Astrocyte (in vitro differentiated cells and primary cell): ENCODE results near the gene MUC3A. TPM values are rescaled to one million over a fixed set of nuclear protein-coding genes. Genes with fewer than 3 reads are reported as not detected.

Experiments used
- DNase-seq: peaks from one replicate; pipeline ENCODE4 v3.0.0-alpha.2; 2010; ENCODE audit warnings: low read depth
- FAIRE-seq: peaks from 2 replicates; lab custom pipeline; 2011; peaks lifted over from hg19 to GRCh38; lab: Jason Lieb, UNC
- H2AFZ ChIP-seq: 2 replicates; pipeline ENCODE4 v1.6.0; 2012; ENCODE audit warnings: low read depth, low read length, inconsistent platforms
- H3K27ac ChIP-seq: 2 replicates; pipeline ENCODE4 v1.5.1; 2011; ENCODE audit warnings: low read depth, low read length, inconsistent platforms
- H3K27me3 ChIP-seq: 2 replicates; pipeline ENCODE4 v1.6.0; 2011; ENCODE audit warnings: low read length, inconsistent platforms; ENCODE audit not compliant: insufficient read depth
- H3K36me3 ChIP-seq: 2 replicates; pipeline ENCODE4 v1.5.1; 2011; ENCODE audit warnings: low read length, inconsistent platforms; ENCODE audit not compliant: insufficient read depth
- H3K4me1 ChIP-seq: 2 replicates; pipeline ENCODE4 v1.5.1; 2011; ENCODE audit warnings: low read length, inconsistent platforms; ENCODE audit not compliant: insufficient read depth
- H3K4me2 ChIP-seq: 2 replicates; pipeline ENCODE4 v1.6.0; 2012; ENCODE audit warnings: low read length, inconsistent platforms
- H3K4me3 ChIP-seq: 2 replicates; pipeline ENCODE4 v1.5.1; 2011; ENCODE audit warnings: low read depth, mild to moderate bottlenecking, low read length, inconsistent platforms; ENCODE audit not compliant: insufficient read depth
- H3K79me2 ChIP-seq: 2 replicates; pipeline ENCODE4 v1.6.0; 2012; ENCODE audit warnings: mild to moderate bottlenecking, low read length, inconsistent platforms; ENCODE audit not compliant: insufficient read depth
- H3K9ac ChIP-seq: 2 replicates; pipeline ENCODE4 v1.6.0; 2012; ENCODE audit warnings: mild to moderate bottlenecking, low read length, inconsistent platforms
- H3K9me3 ChIP-seq: 2 replicates; pipeline ENCODE4 v1.5.1; 2012; ENCODE audit warnings: low read depth, mild to moderate bottlenecking, low read length, inconsistent platforms; ENCODE audit not compliant: insufficient read depth
- H4K20me1 ChIP-seq: 2 replicates; pipeline ENCODE4 v1.6.0; 2012; ENCODE audit warnings: low read length, inconsistent platforms; ENCODE audit not compliant: insufficient read depth
- H3K27ac Mint-ChIP-seq: one replicate; pipeline ENCODE4 v1.8.0; 2021; ENCODE audit warnings: mild to moderate bottlenecking, mixed read lengths; ENCODE audit not compliant: unreplicated experiment
- H3K27me3 Mint-ChIP-seq: one replicate; pipeline ENCODE4 v1.8.0; 2021; ENCODE audit warnings: low read depth, mixed read lengths; ENCODE audit not compliant: unreplicated experiment
- H3K36me3 Mint-ChIP-seq: one replicate; pipeline ENCODE4 v1.8.0; 2021; ENCODE audit warnings: low read depth, mixed read lengths; ENCODE audit not compliant: unreplicated experiment
- H3K4me1 Mint-ChIP-seq: one replicate; pipeline ENCODE4 v1.8.0; 2021; ENCODE audit warnings: low read depth, mixed read lengths; ENCODE audit not compliant: unreplicated experiment
- H3K4me3 Mint-ChIP-seq: one replicate; pipeline ENCODE4 v1.8.0; 2021; ENCODE audit warnings: mild to moderate bottlenecking, moderate library complexity, mixed read lengths; ENCODE audit not compliant: unreplicated experiment
- H3K9me3 Mint-ChIP-seq: one replicate; pipeline ENCODE4 v1.8.0; 2021; ENCODE audit warnings: mild to moderate bottlenecking, mixed read lengths; ENCODE audit not compliant: unreplicated experiment
- EZH2 ChIP-seq: IDR thresholded peaks from 2 replicates; pipeline ENCODE4 v1.6.1; 2012; ENCODE audit warnings: mild to moderate bottlenecking, low read length, inconsistent platforms; ENCODE audit not compliant: insufficient read depth
- total RNA-seq: library from RNA; stranded (reverse); gene quantifications from 2 replicates; pipeline ENCODE4 v1.2.1, GENCODE V29; 2021
- TF ChIP-seq, protein P1 (sequence below): IDR thresholded peaks from 2 replicates; pipeline ENCODE4 v1.5.1; 2011; ENCODE audit warnings: low read depth, mild to moderate bottlenecking, inconsistent platforms, low read length, moderate library complexity; ENCODE audit not compliant: insufficient read depth

The MUC3A gene
- total RNA-seq, 1 donor from 2014 or later = 0.61 TPM

DNA sequence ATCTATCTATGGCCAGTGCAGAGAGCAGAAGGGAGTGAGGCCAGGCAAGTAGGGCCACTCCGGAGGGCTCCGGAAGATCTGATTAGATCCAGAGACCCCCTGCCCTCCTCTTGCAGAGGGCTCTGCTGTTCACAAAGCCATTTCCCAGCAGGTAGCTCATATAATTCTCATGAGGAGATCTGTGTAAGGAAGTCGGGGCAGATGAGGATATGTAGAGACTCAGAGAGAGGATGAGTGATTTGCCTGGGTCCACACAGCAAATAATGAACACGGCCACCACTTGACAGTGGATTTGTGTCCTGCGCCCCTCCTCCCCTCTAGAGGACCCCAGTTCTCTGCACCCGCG is 22.6 kb downstream of the MUC3A start:
- no peak for FAIRE-seq
- H3K36me3 ChIP-seq = no peaks in the 10 kb centered on the region
- peaks cover 21% of the 10 kb centered on the region for H3K9me3 Mint-ChIP-seq
- peaks cover 65% of the 10 kb centered on the region for H3K27me3 Mint-ChIP-seq
- no peak for DNase-seq
- H3K27ac ChIP-seq = no peak overlapping the region
- no peaks in the 10 kb centered on the region for H3K4me1 ChIP-seq
- H3K9ac ChIP-seq = no peak overlapping the region
- no peak overlapping the region for H3K4me3 Mint-ChIP-seq
- no peaks in the 10 kb centered on the region for H3K36me3 Mint-ChIP-seq
- H3K79me2 ChIP-seq = no peaks in the 10 kb centered on the region
- H3K27me3 ChIP-seq = peaks cover 30% of the 10 kb centered on the region
- H3K4me3 ChIP-seq = no peak overlapping the region
- peaks cover 4% of the 10 kb centered on the region for H3K9me3 ChIP-seq
- no peaks in the 10 kb centered on the region for H3K4me1 Mint-ChIP-seq
- H3K4me2 ChIP-seq = no peak overlapping the region
- TF ChIP-seq, protein P1, sequence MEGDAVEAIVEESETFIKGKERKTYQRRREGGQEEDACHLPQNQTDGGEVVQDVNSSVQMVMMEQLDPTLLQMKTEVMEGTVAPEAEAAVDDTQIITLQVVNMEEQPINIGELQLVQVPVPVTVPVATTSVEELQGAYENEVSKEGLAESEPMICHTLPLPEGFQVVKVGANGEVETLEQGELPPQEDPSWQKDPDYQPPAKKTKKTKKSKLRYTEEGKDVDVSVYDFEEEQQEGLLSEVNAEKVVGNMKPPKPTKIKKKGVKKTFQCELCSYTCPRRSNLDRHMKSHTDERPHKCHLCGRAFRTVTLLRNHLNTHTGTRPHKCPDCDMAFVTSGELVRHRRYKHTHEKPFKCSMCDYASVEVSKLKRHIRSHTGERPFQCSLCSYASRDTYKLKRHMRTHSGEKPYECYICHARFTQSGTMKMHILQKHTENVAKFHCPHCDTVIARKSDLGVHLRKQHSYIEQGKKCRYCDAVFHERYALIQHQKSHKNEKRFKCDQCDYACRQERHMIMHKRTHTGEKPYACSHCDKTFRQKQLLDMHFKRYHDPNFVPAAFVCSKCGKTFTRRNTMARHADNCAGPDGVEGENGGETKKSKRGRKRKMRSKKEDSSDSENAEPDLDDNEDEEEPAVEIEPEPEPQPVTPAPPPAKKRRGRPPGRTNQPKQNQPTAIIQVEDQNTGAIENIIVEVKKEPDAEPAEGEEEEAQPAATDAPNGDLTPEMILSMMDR = no peak
- TF ChIP-seq EZH2 = no peak
- no peak overlapping the region for H2AFZ ChIP-seq
- no peak overlapping the region for H3K27ac Mint-ChIP-seq
- no peaks in the 10 kb centered on the region for H4K20me1 ChIP-seq

DNA sequence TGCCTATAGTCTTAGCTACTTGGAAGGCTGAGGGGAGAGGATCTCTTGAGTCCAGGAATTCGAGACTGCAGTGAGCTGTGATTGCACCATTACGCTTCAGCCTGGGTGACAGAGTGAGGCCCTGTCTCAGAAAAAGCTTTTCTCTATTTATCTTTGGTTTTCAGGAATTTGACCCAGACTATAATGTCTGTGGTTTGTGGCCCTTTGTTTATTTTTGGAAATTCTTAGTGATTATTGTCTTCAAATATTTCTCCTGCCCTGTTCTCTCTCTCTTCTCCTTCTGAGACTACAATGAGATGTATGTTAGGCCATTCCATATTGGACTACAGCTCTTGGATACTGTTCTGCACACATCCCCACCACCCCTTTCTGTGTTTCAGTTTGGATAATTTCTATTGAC is 24.7 kb downstream of the MUC3A start:
- Histone ChIP-seq H3K27ac (no peak overlapping the region), H3K4me3 (no peak overlapping the region), H3K79me2 (no peaks in the 10 kb centered on the region), H4K20me1 (no peaks in the 10 kb centered on the region), H3K4me1 (no peaks in the 10 kb centered on the region), H2AFZ (no peak overlapping the region), H3K9me3 (peaks cover 4% of the 10 kb centered on the region), H3K4me2 (no peak overlapping the region), H3K27me3 (peaks cover 16% of the 10 kb centered on the region), H3K36me3 (no peaks in the 10 kb centered on the region), H3K9ac (no peak overlapping the region)
- FAIRE-seq = no peak
- no peaks in the 10 kb centered on the region for H3K36me3 Mint-ChIP-seq
- no peak overlapping the region for H3K4me3 Mint-ChIP-seq
- no peak overlapping the region for H3K27ac Mint-ChIP-seq
- peak; percentile 31 for DNase-seq
- no peak for TF ChIP-seq EZH2
- TF ChIP-seq, protein P1 = no peak
- H3K27me3 Mint-ChIP-seq = peaks cover 55% of the 10 kb centered on the region
- H3K4me1 Mint-ChIP-seq = no peaks in the 10 kb centered on the region
- H3K9me3 Mint-ChIP-seq = peaks cover 21% of the 10 kb centered on the region

DNA sequence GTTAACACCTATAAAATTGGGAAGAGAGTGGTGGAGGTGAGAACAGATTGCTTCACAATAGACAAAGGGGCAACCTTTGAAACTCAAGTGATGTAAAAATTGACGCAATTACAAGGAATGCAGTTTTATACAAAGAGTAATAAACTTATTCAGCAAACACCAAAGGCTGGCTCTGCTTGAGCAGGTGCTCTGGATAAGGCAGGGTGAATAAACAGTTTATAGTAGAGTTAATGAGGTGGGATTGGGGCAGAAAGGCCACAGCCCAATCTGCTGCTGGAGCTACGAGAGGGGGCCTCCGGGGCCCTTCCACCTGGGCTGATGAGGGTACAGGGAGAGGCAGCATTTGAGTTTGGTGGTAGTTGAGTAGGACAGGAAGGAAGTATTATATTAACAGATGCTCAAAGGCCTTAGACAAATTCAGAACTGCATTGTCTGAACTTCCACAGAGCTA is 26.1 kb downstream of the MUC3A start:
- Histone ChIP-seq H3K4me1 (no peaks in the 10 kb centered on the region), H3K4me3 (no peak overlapping the region), H3K36me3 (no peaks in the 10 kb centered on the region), H3K27ac (no peak overlapping the region), H3K27me3 (peaks cover 14% of the 10 kb centered on the region), H2AFZ (no peak overlapping the region), H4K20me1 (no peaks in the 10 kb centered on the region), H3K9ac (no peak overlapping the region), H3K4me2 (no peak overlapping the region), H3K79me2 (no peaks in the 10 kb centered on the region), H3K9me3 (peaks cover 4% of the 10 kb centered on the region)
- no peaks in the 10 kb centered on the region for H3K36me3 Mint-ChIP-seq
- peaks cover 41% of the 10 kb centered on the region for H3K27me3 Mint-ChIP-seq
- H3K4me3 Mint-ChIP-seq = no peak overlapping the region
- DNase-seq (no peak), FAIRE-seq (no peak)
- TF ChIP-seq EZH2 = no peak
- TF ChIP-seq, protein P1 = no peak
- H3K9me3 Mint-ChIP-seq = peaks cover 21% of the 10 kb centered on the region
- no peaks in the 10 kb centered on the region for H3K4me1 Mint-ChIP-seq
- peak overlapping the region; percentile 73 for H3K27ac Mint-ChIP-seq
